Tibial artery (tissue), 4 donors: ENCODE measurements around the gene CDH22.

Source experiments
- DNase-seq, 2 donors: peaks; one replicate each; pipeline ENCODE4 v3.0.0-alpha.2; 2019
- H3K27ac ChIP-seq, 2 donors: fragments of 200-600 bp; sonication (generic) in 1 of 2; 1 replicate in 1 of 2; 2 replicates in 1 of 2; pipeline ENCODE4 v1.5.1; 2018 to 2019; ENCODE audit warnings: mild to moderate bottlenecking in 1 of 2
- H3K27me3 ChIP-seq, 2 donors: fragments of 200-600 bp; sonication (generic) in 1 of 2; one replicate each; pipeline versions ENCODE4 v1.5.1 to v1.6.0; 2016 to 2019
- H3K36me3 ChIP-seq, 3 donors: fragments of 200-600 bp; sonication (generic) in 2 of 3; one replicate each; pipeline ENCODE4 v1.5.1; 2016 to 2019; ENCODE audit warnings: mild to moderate bottlenecking in 2 of 3
- H3K4me1 ChIP-seq, 4 donors: fragments of 200-600 bp; sonication (generic) in 2 of 4; 1 replicate in 3 of 4; 2 replicates in 1 of 4; pipeline ENCODE4 v1.5.1; 2016 to 2019
- H3K4me3 ChIP-seq, 2 donors: fragments of 200-600 bp; sonication (generic) in 1 of 2; 1 replicate in 1 of 2; 2 replicates in 1 of 2; pipeline ENCODE4 v1.5.1; 2018 to 2019; ENCODE audit warnings: mild to moderate bottlenecking in 2 of 2
- H3K9me3 ChIP-seq, 3 donors: fragments of 200-600 bp; sonication (generic) in 1 of 3; one replicate each; pipeline ENCODE4 v1.5.1; 2016 to 2019
- intact Hi-C: fragments of 100-400 bp; cut with DNase I; formaldehyde crosslinking; loops from one replicate; pipeline ENCODE4 v1.15.0; 2023; ENCODE audit warnings: low total_unique reads
- TF ChIP-seq, protein P1 (sequence below), 2 experiments: fragments of 200-600 bp in 1 of 2; fragments of 450-650 bp in 1 of 2; IDR thresholded peaks; one replicate each; pipeline ENCODE4 v1.5.1; 2017 to 2019; ENCODE audit warnings: antibody characterized with exemption in 2 of 2, mild to moderate bottlenecking in 1 of 2, moderate library complexity in 1 of 2

Gene CDH22

DNA sequence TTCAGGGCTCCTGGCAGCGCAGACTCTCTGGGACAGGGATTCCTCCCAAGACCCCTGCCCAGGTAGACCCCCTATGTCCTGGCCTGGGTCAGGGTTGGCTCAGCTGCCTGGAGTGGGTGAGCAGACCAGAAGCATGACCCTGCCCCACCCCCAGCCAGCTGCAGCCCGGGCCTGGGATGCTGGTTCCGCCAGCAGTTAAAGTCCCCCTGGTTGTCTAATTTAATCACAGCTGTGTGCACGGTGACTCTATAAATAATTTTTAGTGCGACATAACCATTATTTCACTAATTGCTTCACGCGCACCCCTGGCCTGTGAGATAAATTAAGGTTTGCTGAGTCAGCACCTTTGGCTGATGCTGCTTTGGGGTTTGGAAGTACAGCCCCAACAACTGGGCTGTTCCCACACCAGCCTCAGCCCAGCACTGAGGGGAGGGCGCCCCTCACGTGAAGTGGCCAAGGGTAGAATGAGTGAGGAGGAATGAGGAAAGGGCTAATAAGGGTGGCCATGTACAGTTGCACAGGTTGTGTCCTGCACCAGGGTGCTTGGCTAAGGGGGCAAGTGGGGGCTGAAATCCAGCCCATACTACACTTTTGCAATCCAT is 26.1 kb upstream of the CDH22 start:
- no peaks in the 10 kb centered on the region for H3K9me3 ChIP-seq
- intact Hi-C loops, result no loop called here
- H3K27ac ChIP-seq, result no peak overlapping the region
- no peaks in the 10 kb centered on the region for H3K36me3 ChIP-seq
- peaks cover 0 to 86% of the 10 kb centered on the region in 2 donors for H3K27me3 ChIP-seq
- DNase-seq, result no peak
- H3K4me3 ChIP-seq, result no peak overlapping the region
- H3K4me1 ChIP-seq, result peaks cover 0 to 17% (median 0%) of the 10 kb centered on the region in 4 donors
- TF ChIP-seq, protein P1, sequence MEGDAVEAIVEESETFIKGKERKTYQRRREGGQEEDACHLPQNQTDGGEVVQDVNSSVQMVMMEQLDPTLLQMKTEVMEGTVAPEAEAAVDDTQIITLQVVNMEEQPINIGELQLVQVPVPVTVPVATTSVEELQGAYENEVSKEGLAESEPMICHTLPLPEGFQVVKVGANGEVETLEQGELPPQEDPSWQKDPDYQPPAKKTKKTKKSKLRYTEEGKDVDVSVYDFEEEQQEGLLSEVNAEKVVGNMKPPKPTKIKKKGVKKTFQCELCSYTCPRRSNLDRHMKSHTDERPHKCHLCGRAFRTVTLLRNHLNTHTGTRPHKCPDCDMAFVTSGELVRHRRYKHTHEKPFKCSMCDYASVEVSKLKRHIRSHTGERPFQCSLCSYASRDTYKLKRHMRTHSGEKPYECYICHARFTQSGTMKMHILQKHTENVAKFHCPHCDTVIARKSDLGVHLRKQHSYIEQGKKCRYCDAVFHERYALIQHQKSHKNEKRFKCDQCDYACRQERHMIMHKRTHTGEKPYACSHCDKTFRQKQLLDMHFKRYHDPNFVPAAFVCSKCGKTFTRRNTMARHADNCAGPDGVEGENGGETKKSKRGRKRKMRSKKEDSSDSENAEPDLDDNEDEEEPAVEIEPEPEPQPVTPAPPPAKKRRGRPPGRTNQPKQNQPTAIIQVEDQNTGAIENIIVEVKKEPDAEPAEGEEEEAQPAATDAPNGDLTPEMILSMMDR (IDR thresholded peaks at IDR 0.05), result no peak

DNA sequence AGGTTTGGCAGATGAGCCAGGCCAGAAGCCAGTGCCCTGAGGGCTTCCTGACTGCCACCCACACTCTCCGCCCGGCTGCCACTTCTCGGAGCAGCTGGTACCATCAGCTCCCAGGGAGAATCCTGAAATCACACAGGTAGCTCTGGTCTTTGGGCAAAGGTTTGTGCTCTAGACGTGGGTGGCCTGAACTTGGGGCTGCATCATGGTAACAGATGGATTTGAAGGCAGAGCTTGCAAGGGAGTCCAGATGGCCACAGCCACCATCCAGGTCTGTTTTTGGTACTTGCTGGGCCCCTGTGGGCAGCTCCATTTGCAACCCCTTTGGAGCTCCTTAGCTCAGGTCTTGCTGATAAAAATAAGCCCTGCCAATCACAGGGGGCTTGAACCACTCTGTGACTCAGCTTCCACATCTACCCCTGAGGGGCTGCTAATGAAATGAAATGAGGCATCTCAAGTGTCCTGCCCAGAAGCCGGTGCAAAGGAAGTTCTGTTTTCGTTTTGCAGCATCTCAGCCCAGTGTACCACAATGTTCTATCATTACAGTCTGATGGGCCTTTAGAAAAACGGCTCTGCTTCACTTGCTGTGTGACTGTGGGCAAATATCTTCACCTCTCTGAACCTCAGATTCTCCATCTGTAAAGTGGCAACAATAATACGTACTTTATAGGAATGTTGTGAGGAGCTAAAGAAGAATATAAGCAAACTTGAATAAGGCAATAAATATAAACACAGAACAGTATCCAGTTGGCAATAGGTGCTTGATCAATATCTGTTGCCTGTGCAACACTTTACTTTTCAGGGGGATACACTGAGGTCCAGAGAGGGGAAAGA is 25.1 kb upstream of the CDH22 start:
- Histone ChIP-seq H3K36me3 (no peaks in the 10 kb centered on the region), H3K27me3 (peaks cover 0 to 87% of the 10 kb centered on the region in 2 donors), H3K4me1 (peaks cover 0 to 17% (median 0%) of the 10 kb centered on the region in 4 donors), H3K4me3 (no peak overlapping the region), H3K27ac (no peak overlapping the region), H3K9me3 (no peaks in the 10 kb centered on the region)
- intact Hi-C loops, result no loop called here
- TF ChIP-seq, protein P1 (IDR thresholded peaks at IDR 0.05), result no peak
- DNase-seq, result no peak

DNA sequence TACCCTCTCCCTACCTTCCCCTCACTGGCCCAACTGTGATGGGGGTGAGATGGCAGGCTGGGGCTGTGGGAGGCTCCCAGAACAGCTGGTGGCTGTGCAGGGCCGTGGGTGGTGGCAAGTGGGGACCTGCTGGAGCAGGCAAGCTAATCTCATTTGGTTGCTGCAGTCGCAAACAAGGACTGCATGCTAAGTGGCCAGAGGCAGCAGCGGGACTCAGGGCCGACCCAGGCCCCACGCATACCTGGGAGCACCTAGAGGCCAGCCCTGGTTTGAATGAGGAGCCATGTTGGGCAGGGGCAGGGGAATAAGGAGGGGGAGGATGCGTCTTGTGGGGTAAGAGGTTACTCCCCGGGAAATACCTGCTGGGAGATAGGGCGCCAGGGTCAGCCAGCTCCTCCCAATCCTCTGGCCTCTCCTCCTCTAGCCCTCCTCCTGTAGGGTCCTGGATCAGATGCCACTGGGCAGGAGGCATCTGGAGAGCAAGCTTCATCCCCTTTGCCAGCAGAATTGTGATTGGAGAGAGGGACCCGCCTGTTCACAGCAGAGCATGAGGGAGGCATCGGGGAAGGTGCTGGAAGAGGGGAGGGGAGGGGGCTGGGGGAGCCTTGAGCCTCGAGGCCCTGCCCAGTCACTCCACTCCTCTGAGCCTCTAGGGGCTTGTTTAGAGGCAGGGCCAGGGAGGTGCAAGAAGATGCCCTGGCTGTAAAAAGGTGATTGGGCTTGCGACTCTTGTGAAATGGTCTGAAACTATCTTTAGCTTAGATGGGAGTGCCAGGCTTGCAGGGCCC is 24.3 kb upstream of the CDH22 start:
- TF ChIP-seq, protein P1 (IDR thresholded peaks at IDR 0.05), result no peak
- Histone ChIP-seq H3K27me3 (peaks cover 0 to 87% of the 10 kb centered on the region in 2 donors), H3K4me1 (peaks cover 0 to 17% (median 0%) of the 10 kb centered on the region in 4 donors), H3K27ac (no peak overlapping the region), H3K9me3 (no peaks in the 10 kb centered on the region), H3K36me3 (no peaks in the 10 kb centered on the region), H3K4me3 (no peak overlapping the region)
- intact Hi-C loops, result no loop called here
- no peak for DNase-seq

DNA sequence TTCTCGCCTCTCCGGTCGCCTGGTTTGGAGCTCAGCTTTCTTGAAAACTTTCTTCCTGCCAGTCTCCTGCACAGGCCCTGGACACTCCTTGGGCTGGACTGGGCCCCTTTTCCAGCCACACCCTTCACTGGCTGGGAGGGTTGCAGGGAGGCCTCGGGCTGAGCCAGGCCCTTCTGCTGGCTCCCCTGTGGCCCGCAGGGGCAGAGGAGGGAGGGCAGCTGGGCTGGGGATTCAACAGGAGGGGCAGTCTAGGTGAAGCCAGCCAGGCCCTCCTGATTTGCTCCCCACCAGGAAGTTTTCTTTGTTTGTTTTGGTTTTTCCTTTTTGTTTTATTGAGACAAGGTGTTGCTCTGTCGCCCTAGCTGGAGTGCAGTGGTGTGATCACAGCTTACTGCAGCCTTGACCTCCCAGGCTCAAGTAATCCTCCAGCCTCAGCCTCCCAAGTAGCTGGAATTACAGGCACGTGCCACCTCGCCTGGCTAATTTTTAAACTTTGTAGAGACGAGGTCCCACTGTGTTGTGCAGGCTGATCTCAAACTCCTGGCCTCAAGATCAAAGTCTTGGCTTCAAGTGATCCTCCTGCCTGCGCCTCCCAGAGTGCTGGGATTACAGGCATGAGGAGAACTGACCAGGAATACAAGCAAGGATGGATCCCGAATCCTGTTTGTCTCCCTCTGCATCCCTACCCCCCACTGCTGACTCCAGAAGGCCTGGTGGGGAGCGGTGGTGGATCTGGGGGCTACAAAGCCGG is 23.5 kb upstream of the CDH22 start:
- Histone ChIP-seq H3K9me3 (no peaks in the 10 kb centered on the region), H3K4me3 (no peak overlapping the region), H3K4me1 (peaks cover 0 to 17% (median 0%) of the 10 kb centered on the region in 4 donors), H3K27me3 (peaks cover 0 to 88% of the 10 kb centered on the region in 2 donors), H3K27ac (no peak overlapping the region), H3K36me3 (no peaks in the 10 kb centered on the region)
- intact Hi-C loops, result no loop called here
- TF ChIP-seq, protein P1 (IDR thresholded peaks at IDR 0.05), result no peak
- DNase-seq, result no peak

DNA sequence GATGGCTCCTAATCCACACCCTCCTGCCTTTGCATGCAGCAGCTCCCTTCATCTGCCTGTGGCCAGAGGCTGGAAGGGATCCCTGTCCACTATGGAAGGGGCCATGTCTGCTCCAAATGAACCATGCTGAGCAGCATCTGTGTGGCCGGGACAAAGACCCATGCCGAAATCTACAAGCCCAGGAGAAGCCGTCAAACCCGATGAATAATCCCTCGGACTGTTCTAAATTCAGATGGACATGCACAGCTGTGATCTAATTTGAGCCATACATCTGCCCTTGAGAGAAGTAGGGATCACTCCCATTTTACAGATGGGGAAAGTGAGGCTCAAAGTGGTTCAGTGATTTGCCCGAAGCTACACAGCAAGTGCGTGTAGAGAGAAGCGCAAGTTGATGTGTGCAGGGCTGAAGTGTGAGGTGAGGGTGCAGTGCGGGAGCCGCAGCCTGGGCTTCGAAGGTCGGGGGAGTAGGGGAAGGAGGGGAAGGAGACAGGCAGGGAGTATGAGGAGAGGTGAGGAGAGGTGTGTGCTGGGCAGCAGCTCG is 22.6 kb upstream of the CDH22 start:
- no peak overlapping the region for H3K27ac ChIP-seq
- peaks cover 0 to 17% (median 0%) of the 10 kb centered on the region in 4 donors for H3K4me1 ChIP-seq
- TF ChIP-seq, protein P1 (IDR thresholded peaks at IDR 0.05), result no peak
- H3K36me3 ChIP-seq, result no peaks in the 10 kb centered on the region
- intact Hi-C loops, result no loop called here
- peaks cover 0 to 96% of the 10 kb centered on the region in 2 donors for H3K27me3 ChIP-seq
- no peaks in the 10 kb centered on the region for H3K9me3 ChIP-seq
- no peak for DNase-seq
- no peak overlapping the region for H3K4me3 ChIP-seq
